SK-N-MC (cell line): ENCODE results near the gene CAMKK2.

Experiments
- EZH2 ChIP-seq: fragments of 200-600 bp; sonication (generic); IDR thresholded peaks from one replicate; pipeline ENCODE4 v1.6.1; 2017; ENCODE audit warnings: antibody characterized with exemption
- POLR2AphosphoS5 ChIP-seq: IDR thresholded peaks from 2 replicates; pipeline ENCODE4 v1.6.1; 2012; ENCODE audit warnings: mild to moderate bottlenecking, low read depth, low read length, borderline replicate concordance

GRCh38 chr12:121330195-121330594 is 33.7 kb upstream of the CAMKK2 start:
- TF ChIP-seq POLR2AphosphoS5 (no peak), EZH2 (no peak)
